ENCODE results near the gene MTHFS.

Gene MTHFS

GRCh38 chr15:79874242-79874641, 22.6 kb downstream of the MTHFS start:
- DNase-seq (ENCODE audit: low read depth) = no peak

- no peak for DNase-seq (ENCODE audit: low read depth)
These were observed 24.3 kb downstream of the MTHFS start for GRCh38 chr15:79872358-79873017.

- no peak for DNase-seq (ENCODE audit: low read depth)
These were observed 28.3 kb downstream of the MTHFS start for GRCh38 chr15:79868554-79868953.

GRCh38 chr15:79863886-79864285, 32.9 kb downstream of the MTHFS start:
- DNase-seq (ENCODE audit: low read depth) = no peak

- DNase-seq (ENCODE audit: low read depth) = no peak
These were observed 34.6 kb downstream of the MTHFS start for GRCh38 chr15:79862191-79862590.

GRCh38 chr15:79860661-79861060, 36.2 kb downstream of the MTHFS start:
- DNase-seq (ENCODE audit: low read depth) = no peak

- DNase-seq (ENCODE audit: low read depth) = no peak
These were observed 38.3 kb downstream of the MTHFS start for GRCh38 chr15:79858469-79858868.

- peak; percentile 39 for DNase-seq (ENCODE audit: low read depth)
These were observed 43.1 kb downstream of the MTHFS start for GRCh38 chr15:79853492-79854328.

GRCh38 chr15:79849789-79850188, 47.0 kb downstream of the MTHFS start:
- no peak for DNase-seq (ENCODE audit: low read depth)

GRCh38 chr15:79846539-79846938, 50.3 kb downstream of the MTHFS start:
- DNase-seq (ENCODE audit: low read depth) = no peak

GRCh38 chr15:79844221-79844620, 52.6 kb downstream of the MTHFS start:
- DNase-seq (ENCODE audit: low read depth) = no peak

- DNase-seq (ENCODE audit: low read depth) = no peak
These were observed 59.0 kb downstream of the MTHFS start for GRCh38 chr15:79837846-79838245.

- no peak for DNase-seq (ENCODE audit: low read depth)
These were observed 62.3 kb downstream of the MTHFS start for GRCh38 chr15:79834495-79834894.

GRCh38 chr15:79832367-79833120, 64.3 kb downstream of the MTHFS start:
- DNase-seq (ENCODE audit: low read depth) = no peak

GRCh38 chr15:79831604-79832003, 65.2 kb downstream of the MTHFS start:
- DNase-seq (ENCODE audit: low read depth) = no peak

GRCh38 chr15:79829950-79830349, 66.9 kb downstream of the MTHFS start:
- DNase-seq (ENCODE audit: low read depth) = no peak

- DNase-seq (ENCODE audit: low read depth) = no peak
These were observed 68.4 kb downstream of the MTHFS start for GRCh38 chr15:79828447-79828846.

GRCh38 chr15:79826800-79827199, 70.0 kb downstream of the MTHFS start:
- DNase-seq (ENCODE audit: low read depth) = no peak

GRCh38 chr15:79824136-79824701, 72.6 kb downstream of the MTHFS start:
- no peak for DNase-seq (ENCODE audit: low read depth)

GRCh38 chr15:79820820-79821219, 76.0 kb downstream of the MTHFS start:
- no peak for DNase-seq (ENCODE audit: low read depth)

GRCh38 chr15:79820176-79820575, 76.6 kb downstream of the MTHFS start:
- no peak for DNase-seq (ENCODE audit: low read depth)

- DNase-seq (ENCODE audit: low read depth) = no peak
These were observed 80.2 kb downstream of the MTHFS start for GRCh38 chr15:79816571-79816970.

GRCh38 chr15:79815468-79815867, 81.3 kb downstream of the MTHFS start:
- DNase-seq (ENCODE audit: low read depth) = no peak

Measured in stimulated activated CD8-positive, alpha-beta memory T cell treated with anti-CD3 and anti-CD28 coated beads, Interleukin-4, amount 100 ng/mL, for 24 hours (primary cell).